ENCODE results near the gene ZSWIM8. TPM values are rescaled to one million over a fixed set of nuclear protein-coding genes. Genes with fewer than 3 reads are reported as not detected.

ZSWIM8 gene
- total RNA-seq, 2 donors from 2014 or later, result 37.6 to 63.2 TPM

DNA sequence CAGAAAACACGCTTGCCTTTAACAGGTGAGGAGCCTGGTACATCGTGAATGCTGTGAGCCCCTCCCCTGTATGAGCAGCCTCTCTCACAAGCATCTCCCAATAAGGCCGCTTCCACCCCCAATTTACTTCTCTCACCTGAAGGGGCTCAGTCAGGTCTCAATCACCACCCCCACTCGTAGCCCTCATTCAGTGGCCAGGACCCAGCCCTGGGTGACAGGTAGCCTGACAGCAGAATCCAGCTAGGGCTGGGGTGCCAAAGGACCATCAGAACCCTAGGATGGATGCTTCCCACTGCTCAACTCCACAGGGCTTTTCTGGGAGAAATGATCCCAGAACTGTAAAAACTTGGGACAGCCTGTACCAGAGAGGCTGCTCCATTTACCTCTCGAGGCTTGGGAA is 32.4 kb downstream of the ZSWIM8 start:
- peaks cover 16% of the 10 kb centered on the region for H3K36me3 ChIP-seq
- no peak overlapping the region for H3K27ac ChIP-seq
- H3K27me3 ChIP-seq, result no peaks in the 10 kb centered on the region
- no peak overlapping the region for H3K4me3 ChIP-seq
- peaks cover 0 to 16% of the 10 kb centered on the region in 2 donors for H3K4me1 ChIP-seq
- H3K9me3 ChIP-seq, result no peaks in the 10 kb centered on the region
- no peak for DNase-seq (ENCODE audit: low spot score)
- TF ChIP-seq, protein P1, sequence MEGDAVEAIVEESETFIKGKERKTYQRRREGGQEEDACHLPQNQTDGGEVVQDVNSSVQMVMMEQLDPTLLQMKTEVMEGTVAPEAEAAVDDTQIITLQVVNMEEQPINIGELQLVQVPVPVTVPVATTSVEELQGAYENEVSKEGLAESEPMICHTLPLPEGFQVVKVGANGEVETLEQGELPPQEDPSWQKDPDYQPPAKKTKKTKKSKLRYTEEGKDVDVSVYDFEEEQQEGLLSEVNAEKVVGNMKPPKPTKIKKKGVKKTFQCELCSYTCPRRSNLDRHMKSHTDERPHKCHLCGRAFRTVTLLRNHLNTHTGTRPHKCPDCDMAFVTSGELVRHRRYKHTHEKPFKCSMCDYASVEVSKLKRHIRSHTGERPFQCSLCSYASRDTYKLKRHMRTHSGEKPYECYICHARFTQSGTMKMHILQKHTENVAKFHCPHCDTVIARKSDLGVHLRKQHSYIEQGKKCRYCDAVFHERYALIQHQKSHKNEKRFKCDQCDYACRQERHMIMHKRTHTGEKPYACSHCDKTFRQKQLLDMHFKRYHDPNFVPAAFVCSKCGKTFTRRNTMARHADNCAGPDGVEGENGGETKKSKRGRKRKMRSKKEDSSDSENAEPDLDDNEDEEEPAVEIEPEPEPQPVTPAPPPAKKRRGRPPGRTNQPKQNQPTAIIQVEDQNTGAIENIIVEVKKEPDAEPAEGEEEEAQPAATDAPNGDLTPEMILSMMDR (IDR thresholded peaks at IDR 0.05), result no peak

DNA sequence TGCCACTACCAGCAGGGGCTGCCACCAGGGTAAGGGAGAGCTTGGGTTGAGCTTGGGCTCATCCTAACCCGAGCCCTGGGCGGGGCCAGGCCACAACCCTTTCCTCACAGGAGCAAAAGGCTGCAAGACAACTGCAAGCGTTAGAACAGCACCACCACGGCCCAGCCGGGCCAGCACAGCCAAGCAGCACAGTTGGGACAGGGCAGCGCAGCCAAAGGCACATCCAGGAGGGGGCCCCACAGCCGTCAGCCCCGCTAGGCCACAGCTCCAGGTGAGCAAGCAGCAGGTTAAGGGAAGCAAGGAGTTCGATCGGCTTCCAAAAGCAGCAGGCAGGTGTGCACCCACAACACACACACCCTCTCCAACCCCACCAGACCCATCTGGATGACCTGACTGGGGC is 33.0 kb downstream of the ZSWIM8 start:
- no peaks in the 10 kb centered on the region for H3K9me3 ChIP-seq
- no peak for DNase-seq (ENCODE audit: low spot score)
- no peak overlapping the region for H3K27ac ChIP-seq
- no peak overlapping the region for H3K4me3 ChIP-seq
- peaks cover 16% of the 10 kb centered on the region for H3K36me3 ChIP-seq
- peaks cover 0 to 16% of the 10 kb centered on the region in 2 donors for H3K4me1 ChIP-seq
- no peaks in the 10 kb centered on the region for H3K27me3 ChIP-seq
- TF ChIP-seq, protein P1 (IDR thresholded peaks at IDR 0.05), result no peak

DNA sequence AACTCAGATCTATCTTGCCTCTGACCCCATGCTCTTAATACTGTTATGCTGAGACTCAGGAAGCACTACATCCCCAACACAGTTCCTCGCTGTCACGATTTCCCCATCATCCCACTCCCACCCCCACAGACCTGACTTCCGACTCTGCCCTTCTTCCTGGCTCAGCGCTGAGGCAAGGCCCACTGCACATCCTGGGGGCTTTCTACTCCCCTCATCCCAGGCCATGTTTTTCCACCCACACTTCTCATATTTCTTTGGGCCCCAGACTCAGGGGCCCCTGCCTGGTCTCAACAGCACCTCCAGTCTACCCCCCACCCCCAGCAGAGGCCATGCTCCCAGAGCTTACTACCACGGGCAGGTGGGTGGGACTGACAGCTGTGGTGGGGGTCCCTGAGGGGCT is 33.7 kb downstream of the ZSWIM8 start:
- Histone ChIP-seq H3K9me3 (no peaks in the 10 kb centered on the region), H3K4me1 (peaks cover 0 to 16% of the 10 kb centered on the region in 2 donors), H3K36me3 (peaks cover 22% of the 10 kb centered on the region), H3K27ac (no peak overlapping the region), H3K27me3 (no peaks in the 10 kb centered on the region), H3K4me3 (no peak overlapping the region)
- TF ChIP-seq, protein P1 (IDR thresholded peaks at IDR 0.05), result no peak
- no peak for DNase-seq (ENCODE audit: low spot score)

DNA sequence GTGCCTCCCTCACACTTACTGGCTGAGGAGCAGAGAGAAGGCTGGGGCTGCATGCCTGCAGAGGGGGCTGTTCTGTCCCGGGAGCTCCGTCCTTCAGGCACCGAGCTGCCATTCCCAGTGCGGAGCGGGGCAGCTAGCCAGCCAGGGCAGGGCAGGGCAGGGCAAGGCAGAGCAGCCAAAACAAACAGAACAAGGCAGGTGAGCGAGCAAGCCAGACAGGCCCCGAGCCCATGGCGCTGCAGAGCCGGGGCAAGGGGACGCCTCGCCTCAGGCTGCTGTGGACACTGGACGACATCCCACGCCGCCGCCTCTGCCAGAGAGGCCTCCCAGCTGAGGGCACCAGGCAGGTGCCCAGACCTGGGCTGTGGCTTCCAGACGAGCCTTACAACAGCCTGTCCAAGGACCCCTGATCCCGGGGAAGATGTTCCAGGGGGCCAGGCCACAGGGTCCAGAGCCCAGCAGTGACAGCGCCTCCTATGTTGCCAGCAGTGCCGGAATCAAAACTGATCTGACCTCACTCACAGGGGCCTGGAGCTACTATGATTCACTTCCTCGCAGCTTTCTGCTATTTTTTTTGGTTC is 34.2 kb downstream of the ZSWIM8 start:
- Histone ChIP-seq H3K36me3 (peaks cover 26% of the 10 kb centered on the region), H3K4me3 (no peak overlapping the region), H3K27ac (peak overlapping the region in 1 of 2 donors; percentile 35), H3K9me3 (no peaks in the 10 kb centered on the region), H3K4me1 (peaks cover 0 to 16% of the 10 kb centered on the region in 2 donors), H3K27me3 (no peaks in the 10 kb centered on the region)
- TF ChIP-seq, protein P1 (IDR thresholded peaks at IDR 0.05), result no peak
- no peak for DNase-seq (ENCODE audit: low spot score)

DNA sequence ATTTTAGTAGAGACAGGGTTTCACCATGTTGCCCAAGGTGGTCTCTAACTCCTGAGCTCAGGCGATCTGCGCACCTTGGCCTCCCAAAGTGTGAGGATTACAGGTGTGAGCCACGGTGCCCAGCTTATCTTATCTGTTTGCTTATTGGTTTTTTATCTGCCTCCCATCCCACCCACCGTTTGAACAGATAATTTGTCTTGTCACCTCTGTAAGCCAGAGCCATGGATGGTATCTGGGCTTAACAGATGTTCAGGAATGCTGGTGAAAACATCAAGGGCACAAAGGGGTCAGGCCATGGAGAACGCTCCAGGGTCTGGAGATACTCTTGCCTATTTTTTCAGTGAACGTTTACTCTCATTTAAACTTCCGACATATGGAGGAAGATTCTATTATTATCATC is 38.0 kb downstream of the ZSWIM8 start:
- H3K4me3 ChIP-seq, result no peak overlapping the region
- no peaks in the 10 kb centered on the region for H3K27me3 ChIP-seq
- H3K36me3 ChIP-seq, result peaks cover 18% of the 10 kb centered on the region
- no peaks in the 10 kb centered on the region for H3K9me3 ChIP-seq
- H3K27ac ChIP-seq, result no peak overlapping the region
- H3K4me1 ChIP-seq, result peaks cover 0 to 2% of the 10 kb centered on the region in 2 donors
- no peak for DNase-seq (ENCODE audit: low spot score)
- TF ChIP-seq, protein P1 (IDR thresholded peaks at IDR 0.05), result no peak

DNA sequence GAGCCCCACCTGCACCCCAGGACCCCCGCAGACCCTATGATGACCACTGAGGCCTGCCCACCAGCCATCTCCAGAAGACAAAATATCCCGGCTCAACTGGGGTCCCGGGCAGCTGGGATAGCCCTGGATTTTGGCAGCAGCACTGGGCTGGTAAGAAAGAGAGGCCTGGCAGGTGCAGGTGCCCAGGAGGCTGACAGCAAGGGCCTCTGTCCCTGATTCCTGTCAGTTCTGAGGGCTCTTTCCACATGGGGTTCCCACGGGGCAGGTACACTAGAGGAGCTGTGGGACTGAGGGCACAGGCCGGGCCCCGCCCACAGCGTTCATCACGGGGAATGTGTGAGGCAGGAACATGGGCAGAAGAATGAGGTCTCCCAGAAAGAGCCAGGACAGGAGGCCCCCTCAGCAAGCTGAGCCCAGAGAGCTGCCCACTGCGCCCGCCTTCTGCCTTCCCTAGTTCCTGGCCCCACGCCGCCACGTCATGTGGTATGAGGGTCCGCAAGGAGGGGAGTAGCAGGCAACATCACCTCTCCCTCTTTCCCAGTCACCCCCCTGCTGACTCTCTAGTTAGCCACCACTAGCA is 38.8 kb downstream of the ZSWIM8 start:
- no peak overlapping the region for H3K27ac ChIP-seq
- H3K27me3 ChIP-seq, result no peaks in the 10 kb centered on the region
- peaks cover 18% of the 10 kb centered on the region for H3K36me3 ChIP-seq
- TF ChIP-seq, protein P1 (IDR thresholded peaks at IDR 0.05), result no peak
- H3K9me3 ChIP-seq, result no peaks in the 10 kb centered on the region
- H3K4me1 ChIP-seq, result no peaks in the 10 kb centered on the region
- no peak for DNase-seq (ENCODE audit: low spot score)
- H3K4me3 ChIP-seq, result no peak overlapping the region

All from right atrium auricular region (tissue), 2 donors.